ENCODE results near the gene UNC5A.
A peak's percentile ranks its signal among the peaks of the same experiment; 100 is the strongest.

DNA sequence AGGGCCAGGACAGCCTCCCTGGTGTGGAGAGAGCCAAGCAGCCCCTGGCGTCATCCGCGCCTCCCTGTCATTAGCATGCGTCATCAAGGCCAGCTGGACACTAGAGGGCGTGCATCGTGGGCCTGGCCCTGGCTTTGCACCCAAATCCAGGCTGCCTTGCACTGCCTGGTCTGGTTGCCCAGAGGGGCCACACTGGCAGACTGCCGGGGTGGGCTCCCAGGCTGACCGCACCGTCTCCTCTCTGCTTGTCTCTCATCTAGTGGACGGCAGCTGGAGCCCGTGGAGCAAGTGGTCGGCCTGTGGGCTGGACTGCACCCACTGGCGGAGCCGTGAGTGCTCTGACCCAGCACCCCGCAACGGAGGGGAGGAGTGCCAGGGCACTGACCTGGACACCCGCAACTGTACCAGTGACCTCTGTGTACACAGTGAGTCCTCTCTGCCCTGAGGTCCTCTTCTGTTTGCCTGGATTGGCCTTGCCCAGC, 59.8 kb downstream of the UNC5A start:
- TF ChIP-seq, protein P1, sequence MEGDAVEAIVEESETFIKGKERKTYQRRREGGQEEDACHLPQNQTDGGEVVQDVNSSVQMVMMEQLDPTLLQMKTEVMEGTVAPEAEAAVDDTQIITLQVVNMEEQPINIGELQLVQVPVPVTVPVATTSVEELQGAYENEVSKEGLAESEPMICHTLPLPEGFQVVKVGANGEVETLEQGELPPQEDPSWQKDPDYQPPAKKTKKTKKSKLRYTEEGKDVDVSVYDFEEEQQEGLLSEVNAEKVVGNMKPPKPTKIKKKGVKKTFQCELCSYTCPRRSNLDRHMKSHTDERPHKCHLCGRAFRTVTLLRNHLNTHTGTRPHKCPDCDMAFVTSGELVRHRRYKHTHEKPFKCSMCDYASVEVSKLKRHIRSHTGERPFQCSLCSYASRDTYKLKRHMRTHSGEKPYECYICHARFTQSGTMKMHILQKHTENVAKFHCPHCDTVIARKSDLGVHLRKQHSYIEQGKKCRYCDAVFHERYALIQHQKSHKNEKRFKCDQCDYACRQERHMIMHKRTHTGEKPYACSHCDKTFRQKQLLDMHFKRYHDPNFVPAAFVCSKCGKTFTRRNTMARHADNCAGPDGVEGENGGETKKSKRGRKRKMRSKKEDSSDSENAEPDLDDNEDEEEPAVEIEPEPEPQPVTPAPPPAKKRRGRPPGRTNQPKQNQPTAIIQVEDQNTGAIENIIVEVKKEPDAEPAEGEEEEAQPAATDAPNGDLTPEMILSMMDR (tag by site-specific recombination; IDR thresholded peaks at IDR 0.05), result peak; percentile 88
- TF ChIP-seq, protein P2, sequence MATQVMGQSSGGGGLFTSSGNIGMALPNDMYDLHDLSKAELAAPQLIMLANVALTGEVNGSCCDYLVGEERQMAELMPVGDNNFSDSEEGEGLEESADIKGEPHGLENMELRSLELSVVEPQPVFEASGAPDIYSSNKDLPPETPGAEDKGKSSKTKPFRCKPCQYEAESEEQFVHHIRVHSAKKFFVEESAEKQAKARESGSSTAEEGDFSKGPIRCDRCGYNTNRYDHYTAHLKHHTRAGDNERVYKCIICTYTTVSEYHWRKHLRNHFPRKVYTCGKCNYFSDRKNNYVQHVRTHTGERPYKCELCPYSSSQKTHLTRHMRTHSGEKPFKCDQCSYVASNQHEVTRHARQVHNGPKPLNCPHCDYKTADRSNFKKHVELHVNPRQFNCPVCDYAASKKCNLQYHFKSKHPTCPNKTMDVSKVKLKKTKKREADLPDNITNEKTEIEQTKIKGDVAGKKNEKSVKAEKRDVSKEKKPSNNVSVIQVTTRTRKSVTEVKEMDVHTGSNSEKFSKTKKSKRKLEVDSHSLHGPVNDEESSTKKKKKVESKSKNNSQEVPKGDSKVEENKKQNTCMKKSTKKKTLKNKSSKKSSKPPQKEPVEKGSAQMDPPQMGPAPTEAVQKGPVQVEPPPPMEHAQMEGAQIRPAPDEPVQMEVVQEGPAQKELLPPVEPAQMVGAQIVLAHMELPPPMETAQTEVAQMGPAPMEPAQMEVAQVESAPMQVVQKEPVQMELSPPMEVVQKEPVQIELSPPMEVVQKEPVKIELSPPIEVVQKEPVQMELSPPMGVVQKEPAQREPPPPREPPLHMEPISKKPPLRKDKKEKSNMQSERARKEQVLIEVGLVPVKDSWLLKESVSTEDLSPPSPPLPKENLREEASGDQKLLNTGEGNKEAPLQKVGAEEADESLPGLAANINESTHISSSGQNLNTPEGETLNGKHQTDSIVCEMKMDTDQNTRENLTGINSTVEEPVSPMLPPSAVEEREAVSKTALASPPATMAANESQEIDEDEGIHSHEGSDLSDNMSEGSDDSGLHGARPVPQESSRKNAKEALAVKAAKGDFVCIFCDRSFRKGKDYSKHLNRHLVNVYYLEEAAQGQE (tag by site-specific recombination; IDR thresholded peaks at IDR 0.05), result no peak
